HG02623 (cell line): ENCODE data around the gene BMPR2.
"Not testable (repeated sequence)": the region's sequence is repeated elsewhere in the genome, so short reads cannot be mapped to it uniquely, and the experiment has no call there.

Experiments
- ATAC-seq: cut with Tn5 transposase; IDR thresholded peaks from one replicate; pipeline ENCODE4 v1.9.1; 2021; ENCODE audit warnings: moderate library complexity; ENCODE audit not compliant: unreplicated experiment

Gene BMPR2

DNA sequence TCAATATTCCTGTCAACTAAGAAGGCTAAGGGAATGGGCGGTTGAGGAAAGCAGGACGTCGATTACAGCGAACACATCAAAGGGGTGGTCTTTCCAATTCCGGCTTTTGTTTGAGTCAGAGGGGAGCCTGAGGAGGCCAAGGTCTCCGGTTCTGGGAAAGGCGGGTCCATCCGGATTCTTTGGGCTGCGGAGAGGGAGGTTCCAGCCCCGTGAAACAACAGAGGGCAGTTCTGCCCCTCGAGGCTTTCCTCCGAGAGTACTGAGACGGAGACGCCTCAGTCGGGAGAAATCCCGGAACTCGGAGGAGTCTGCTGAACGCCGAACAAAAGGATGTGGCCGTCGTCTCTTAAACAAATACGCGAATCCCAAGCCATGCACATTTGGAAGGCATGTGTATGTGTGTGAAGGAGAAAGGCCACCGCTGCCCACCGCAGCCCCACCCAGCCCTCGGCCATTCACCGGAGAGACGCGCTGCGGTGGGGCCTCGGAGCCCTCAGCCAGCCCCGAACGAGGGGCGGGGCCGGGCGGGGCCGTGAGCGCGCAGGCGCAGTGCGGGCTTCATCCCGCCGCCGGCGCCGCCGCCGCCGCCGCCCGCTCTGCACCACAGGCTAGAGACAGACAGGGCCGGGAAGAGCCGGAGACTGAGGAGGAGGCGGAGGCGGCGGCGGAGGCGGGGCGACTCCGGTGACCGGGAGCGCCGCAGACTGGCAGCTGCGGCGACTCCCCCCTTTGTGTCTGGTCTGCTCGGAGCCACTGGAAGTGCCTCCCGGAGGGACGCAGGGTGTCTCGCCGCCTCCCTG is at the start of gene BMPR2:
BMPR2 (plus strand) TSS at position 719 of the 800 bp plus-strand sequence. CDS start 1,148 bp downstream, outside the sequence.
- peak; percentile 67 for ATAC-seq

DNA sequence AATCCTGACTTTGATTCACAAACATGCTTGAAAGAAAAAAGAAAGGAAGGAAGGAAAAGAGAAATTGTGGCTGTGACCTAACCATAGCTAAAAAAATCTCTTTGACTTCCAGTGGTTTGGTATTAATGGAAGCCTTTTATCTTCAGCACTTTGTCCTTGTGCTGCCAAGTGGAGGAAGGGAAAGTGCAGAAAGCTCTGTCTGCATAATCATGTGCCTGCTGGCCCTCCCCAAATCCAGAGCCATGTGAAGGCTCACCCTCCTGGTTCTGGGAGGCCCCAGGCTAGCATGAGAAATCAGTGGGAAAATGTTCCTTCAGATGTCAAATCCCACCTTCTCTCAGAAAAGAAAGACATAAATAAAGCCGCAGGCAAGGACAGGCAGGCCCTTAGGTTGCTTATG is 48.3 kb upstream of the BMPR2 start:
- ATAC-seq = no peak

DNA sequence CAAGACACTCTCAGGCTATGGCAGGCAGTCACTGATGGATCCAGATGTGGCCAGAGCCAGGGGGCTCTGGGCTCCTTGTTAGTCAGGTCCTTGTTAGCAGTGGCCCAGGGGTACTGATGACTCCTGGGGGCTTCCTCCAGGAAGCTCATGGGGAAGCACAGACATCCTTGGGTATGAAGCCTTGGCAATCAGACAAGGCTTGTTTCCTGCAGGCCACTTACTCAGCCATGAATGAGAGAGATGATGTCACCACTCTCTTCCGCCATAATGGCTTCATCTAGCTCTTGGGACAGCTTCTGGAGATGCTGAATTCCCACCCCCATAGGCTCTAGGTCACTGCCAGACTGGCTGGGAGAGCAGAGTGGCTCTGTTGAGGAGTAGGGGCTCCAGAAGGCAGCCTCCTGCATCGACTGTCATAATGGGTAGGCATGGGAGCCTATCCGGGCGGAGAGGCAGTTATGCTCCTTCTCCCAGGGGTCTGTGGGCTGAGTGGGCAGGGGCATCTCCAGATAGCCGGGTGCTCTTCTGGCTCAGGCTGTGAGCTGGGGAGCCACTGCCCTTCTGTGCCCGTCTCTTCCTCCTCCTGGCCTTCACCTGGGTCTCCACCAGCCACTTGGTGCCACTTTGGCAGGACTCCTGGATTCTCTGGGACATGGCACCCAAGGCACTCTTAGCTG is 40.2 kb upstream of the BMPR2 start:
- no peak for ATAC-seq

DNA sequence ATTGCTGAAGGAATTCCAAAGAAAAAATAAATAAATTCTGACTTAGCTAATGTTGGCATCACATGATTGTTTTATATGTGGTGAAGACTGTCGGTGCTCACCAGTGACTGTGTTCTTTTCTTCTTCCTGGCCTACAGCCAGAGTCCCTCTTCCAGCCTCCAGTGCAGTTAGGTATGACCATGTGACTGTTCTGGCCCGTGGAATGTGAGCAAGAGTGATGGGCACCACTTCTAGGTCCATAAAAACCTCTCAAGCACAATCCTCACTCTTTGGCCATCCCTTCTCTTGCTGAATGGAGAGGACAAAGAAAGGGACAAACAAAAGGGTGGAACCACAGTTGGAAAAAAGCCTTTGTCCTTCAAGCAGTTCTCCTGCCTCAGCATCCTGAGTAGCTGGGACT is 39.0 kb upstream of the BMPR2 start:
- no peak for ATAC-seq

DNA sequence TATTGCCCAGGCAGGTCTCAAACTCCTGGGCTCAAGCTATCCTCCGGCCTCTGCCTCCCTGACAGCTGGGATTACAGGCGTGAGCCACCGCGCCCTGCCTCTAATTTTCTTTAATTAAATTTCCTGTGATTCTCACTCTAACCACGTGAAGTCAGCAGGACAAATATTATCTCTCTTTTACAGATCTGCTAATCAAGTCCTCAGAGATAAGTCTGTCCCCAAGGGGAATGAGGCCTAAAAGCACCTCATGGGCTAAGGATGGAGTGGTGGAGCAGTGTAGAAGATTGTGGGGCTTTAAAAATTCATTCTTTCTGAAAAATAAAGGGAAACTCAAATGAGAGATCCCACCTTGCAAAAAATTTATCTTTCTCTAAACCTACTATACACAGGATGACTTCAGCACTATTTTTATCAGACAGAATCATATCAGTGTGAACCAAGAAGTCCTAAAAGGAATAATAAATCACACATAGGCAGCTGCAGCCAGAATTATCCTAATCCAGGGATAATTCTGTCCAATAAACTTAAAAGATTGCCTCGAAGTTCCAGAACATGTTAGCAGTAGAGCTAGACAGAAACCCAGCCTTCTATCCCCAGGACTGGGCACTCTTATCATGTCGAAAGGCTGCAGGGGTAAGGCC is 38.3 kb upstream of the BMPR2 start:
- no peak for ATAC-seq

DNA sequence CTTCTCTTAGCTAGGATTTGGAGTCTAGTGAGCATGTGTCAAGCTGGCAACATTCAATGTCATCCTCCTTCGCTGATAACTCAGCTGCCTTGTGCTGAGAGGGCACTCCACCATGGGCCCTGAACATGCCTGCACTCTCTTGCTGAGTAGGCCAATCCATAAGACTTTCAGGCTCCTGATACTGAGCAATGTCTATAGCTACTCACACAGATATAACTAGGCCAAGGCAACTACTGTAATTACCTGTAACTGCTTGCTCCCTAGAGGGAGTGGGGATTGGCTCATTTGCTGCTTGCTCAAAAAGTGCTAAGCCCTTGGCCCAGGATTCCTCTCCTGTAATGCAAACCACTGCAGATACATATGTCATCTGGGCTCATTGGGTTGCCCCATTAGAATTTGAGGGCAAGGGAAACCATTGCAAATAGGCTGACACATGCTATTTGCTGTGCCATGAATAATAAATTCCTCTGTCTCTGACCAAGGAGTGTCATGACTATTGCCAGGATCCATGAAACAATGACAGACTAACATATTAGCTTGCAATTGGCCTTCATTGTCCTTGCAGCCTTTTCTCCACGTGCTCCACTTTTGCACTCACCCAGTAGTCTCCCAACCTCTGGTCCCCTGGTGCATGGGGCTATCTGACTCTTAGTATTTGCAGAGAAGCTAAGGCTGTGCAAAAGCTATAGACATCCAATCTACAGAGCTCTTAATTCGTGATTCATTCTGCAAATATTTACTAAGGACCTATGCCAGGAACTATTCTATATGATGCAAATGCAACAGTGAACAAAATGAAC is 36.9 kb upstream of the BMPR2 start:
- no peak for ATAC-seq

DNA sequence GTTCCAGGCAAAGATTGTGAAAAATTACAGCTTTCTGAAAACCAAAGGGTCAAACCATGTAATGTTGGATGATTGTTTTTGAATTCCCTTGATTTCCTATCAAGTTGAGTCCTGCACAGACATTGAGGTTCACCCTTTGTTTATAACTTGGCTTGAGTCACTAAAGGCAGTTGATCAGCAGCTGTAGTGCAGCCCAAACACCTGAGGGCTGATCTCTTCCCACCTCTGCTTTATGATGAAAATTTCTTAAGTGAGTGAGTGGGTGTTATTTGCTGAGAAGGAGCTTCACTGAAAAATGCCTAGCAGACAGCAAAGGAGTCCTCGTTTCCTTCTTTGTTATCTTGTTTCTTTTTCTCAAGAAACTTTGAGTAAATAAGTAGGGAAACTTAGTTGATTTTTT is 31.9 kb upstream of the BMPR2 start:
- ATAC-seq = no peak

DNA sequence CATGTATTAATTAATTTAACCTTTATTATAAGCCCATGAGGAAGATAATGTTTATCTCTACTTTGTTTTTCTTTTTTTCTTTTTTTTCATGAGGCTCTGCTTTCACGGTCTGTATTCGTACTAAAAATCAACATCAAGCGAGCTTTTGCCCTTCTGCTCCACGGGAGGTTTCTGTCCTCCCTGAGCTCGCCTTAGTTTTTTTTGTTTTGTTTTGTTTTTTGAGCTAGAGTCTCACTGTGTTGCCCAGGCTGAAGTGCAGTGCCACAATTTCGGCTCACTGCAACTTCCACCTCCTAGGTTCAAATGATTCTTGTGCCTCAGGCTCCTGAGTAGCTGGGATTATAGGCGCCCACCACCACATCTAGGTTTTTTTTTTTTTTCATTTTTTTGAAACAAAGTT is 29.9 kb upstream of the BMPR2 start:
- ATAC-seq = no peak

DNA sequence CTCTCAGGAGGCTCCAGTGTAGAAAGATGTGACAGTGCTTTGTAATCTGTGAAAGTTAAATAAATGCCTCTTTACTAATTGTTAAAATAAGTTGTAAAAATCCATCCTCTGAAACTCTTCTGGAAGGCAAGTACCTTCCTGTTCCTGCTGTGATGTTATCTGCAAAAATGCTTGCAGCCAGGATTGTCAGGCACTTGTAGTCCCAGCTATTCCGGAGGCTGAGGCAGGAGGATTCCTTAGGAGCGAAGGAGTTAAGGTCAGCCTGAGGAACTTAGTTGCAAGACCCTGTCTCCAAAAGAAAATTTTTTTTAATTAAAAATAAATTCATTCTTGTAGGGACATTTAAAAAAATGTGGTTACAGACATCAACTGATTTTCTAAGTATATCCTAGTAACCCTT is 22.7 kb upstream of the BMPR2 start:
- ATAC-seq = no peak

DNA sequence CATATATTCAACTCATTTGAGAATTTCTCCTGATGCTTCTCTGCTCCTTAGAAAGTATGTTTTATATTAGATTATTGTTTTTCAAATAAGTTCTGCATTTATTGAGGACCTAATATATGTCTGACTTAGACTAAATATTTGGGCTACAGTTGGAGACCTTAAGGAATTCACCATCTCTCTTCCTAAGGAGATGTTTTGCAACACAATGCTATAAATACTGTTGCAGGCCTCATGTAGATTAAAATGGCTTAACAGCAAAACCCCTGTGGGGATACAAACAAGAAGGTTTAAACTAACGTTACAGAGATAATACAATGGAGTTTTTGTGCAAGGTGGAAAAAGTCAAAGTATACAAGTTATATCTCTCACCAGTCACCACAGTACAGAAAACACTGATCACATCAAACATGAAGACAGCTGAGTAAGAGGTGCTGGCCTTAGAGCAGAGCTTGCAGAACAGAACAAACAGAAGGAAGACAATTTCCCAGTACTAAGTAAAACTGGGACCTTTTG is 20.1 kb upstream of the BMPR2 start:
- ATAC-seq = no peak

DNA sequence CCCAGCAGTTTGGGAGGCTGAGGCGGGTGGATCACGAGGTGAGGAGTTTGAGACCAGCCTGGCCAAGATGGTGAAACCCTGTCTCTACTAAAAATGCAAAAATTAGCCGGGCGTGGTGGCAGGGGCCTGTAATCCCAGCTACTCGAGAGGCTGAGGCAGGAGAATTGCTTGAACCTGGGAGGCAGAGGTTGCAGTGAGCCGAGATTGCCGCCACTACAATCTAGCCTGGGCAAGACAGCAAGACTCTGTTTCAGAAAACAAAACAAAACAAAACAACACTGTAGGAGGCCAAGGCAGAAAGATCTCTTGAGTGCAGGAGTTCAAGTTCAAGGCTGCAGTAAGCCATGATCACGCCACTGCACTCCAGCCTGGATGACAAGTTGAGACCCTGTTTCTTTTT is 17.2 kb upstream of the BMPR2 start:
- not testable (repeated sequence) for ATAC-seq

DNA sequence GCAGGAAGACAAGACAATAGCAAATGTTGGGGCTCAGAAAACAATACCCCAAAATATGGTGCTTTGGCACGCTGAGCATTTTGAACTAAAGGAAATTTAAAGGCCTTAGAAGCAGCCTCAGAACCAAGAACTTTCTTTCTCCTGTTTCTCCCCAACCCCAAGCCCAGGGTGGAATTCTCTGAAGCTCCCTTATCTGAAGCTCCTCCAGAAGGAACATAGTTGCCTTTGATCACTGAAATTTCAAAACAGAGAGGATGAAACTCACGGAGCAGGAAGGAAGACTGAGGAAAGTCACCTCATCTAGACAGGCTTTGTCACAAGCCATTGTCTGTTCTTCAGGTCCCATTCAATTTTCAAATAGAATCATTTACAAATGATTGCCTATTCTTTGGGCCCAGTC is 15.5 kb upstream of the BMPR2 start:
- no peak for ATAC-seq

DNA sequence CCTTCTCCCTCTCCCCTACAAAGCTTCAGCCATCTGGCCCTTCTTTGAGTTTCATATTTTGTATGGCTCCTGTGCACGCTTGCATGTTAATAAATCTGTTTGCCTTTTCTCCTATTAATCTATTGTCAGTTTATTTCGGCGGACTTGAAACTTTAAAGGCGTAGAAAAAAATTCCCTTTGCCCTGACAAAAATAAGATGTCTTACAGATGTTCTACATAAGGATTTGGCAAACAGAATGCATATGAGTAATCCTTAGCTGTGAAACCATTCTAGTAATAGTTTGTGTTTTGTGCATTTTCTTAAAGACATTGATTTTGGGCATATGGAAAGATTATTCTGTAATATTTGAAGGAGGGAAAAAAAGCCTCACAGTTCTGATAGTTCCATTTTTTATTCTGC is 15.0 kb upstream of the BMPR2 start:
- no peak for ATAC-seq

DNA sequence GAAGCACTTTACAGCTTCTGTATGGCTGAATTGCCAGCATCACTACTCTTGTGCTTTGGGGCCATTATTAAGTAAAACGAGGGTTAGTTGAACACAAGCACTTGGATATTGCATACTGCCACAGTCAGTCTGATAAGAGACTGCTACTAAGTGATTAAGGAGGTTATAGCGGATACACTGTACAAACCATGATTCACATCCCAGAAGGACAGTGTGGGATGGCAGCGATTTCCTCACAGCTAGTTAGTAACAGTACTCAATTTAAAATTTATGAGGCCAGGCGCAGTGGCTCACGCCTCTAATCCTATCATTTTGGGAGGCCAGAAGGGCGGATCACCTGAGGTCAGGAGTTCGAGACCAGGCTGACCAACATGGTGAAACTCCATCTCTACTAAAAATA is 2.6 kb upstream of the BMPR2 start:
- ATAC-seq = no peak

DNA sequence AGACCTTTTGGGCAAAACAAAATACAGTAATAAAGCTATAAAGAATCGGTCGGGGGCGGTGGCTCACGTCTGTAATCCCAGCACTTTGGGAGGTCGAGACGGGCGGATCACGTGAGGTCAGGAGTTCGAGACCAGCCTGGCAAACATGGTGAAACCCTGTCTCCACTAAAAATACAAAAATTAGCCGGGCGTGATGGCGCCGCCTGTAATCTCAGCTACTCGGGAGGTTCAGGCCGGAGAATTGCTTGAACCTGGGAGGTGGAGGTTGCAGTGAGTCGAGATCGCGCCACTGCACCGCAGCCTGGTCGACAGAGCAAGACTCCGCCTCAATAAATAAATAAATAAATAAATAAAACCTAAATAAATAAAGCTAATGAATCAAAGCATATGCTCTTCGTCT is 1.7 kb upstream of the BMPR2 start:
- ATAC-seq = not testable (repeated sequence)

DNA sequence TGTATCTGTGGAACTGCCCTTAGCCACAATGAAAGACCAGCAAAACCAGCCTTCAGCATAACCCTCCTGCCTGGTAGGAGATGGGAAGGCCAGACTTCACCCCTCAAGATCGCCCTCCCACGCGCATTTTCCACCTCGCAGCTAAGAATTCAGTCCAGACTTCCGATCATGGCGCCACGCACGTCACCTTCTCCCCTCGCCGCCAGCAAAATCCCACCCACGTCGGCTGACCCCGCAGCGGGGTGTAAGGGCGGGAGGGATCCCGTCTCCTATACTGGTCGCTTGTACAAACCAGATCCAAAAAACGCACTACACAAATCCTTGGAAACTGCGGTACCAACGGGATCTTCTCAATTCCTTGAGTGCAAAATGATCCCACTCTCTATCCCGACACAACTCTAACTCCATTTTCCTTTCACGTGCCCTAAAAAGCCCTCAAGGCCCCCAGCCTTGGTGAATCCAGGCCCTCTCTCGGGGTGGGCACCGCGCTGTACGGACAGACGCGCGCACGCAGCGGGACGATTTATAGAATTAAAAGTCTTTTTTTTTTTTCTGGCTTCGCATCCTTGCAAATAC is 1.0 kb upstream of the BMPR2 start:
- no peak for ATAC-seq

DNA sequence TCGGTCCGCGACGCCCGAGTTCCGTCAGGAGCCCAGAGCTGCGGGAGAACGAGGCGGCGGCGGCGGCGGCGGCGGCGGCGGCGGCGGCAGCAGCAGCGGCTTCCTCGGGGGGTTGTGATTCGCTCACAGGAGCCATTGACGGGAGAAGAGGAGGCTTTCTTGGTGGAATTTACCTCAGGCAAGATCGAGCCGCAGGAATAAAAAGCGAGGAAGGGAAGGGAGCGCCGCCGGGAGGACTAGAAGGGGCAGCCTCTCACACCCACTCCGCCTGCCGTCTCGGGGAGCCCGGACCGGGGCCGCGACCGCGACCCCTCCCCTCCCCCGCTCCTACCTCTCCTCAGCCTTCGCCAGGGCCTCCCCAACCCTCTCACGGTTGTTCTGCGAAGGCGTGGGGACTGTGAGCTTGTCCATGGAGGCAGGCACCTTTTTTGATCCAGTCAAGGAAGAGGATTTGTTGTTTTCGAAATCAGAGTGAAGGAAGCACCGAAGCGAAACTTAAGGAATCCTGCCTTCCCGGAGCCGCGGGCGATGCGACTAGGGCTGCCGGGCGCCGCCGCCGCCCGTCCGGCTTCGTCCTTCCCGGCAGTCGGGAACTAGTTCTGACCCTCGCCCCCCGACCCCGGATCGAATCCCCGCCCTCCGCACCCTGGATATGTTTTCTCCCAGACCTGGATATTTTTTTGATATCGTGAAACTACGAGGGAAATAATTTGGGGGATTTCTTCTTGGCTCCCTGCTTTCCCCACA is 506 bp downstream of the BMPR2 start:
- peak; percentile 11 for ATAC-seq

DNA sequence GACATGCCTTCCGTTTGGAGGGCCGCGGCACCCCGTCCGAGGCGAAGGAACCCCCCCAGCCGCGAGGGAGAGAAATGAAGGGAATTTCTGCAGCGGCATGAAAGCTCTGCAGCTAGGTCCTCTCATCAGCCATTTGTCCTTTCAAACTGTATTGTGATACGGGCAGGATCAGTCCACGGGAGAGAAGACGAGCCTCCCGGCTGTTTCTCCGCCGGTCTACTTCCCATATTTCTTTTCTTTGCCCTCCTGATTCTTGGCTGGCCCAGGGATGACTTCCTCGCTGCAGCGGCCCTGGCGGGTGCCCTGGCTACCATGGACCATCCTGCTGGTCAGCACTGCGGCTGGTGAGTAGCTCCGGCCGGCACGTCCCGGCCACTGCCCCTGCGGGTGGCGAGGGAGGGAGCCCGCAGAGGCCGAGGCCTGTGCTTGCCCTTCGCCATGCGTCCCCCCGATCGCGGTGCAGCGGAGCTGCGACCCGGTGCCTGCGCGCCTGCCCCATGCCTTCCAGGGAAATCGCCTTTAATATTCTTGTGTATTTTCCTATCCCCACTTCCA is 1.2 kb downstream of the BMPR2 start:
- ATAC-seq = no peak

DNA sequence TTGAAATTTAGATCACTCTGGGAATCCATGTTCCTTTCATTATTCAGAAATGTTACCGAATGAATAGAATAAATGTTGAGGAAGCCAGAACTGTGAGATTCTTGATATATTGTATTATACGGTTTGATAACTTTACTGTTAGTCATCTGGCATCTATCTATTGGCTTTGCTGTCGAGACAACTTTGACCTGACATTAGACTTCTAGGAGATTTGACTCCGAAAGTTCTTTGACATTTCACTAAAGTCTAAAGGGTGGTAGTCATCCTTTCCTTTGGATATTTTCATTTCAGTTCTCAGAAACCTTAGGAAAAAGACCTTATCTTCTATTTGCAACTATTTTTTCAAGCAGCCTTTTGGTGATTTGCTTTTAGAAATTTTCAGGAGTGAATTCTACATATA is 1.9 kb downstream of the BMPR2 start:
- no peak for ATAC-seq
